Skeletal muscle satellite cell (primary cell): ENCODE data around the gene INPP5A.

ENCODE experiments used
- H3K27me3 ChIP-seq: 2 replicates; pipeline ENCODE4 v1.7.0; 2013; ENCODE audit warnings: low read length; ENCODE audit not compliant: control insufficient read depth, insufficient read depth
- H3K36me3 ChIP-seq: 2 replicates; pipeline ENCODE4 v1.7.0; 2013; ENCODE audit warnings: mild to moderate bottlenecking, control low read depth, low read length; ENCODE audit not compliant: insufficient read depth
- H3K4me1 ChIP-seq: 2 replicates; pipeline ENCODE4 v1.7.0; 2013; ENCODE audit warnings: low read length; ENCODE audit not compliant: control insufficient read depth, insufficient read depth
- H3K4me2 ChIP-seq: 2 replicates; pipeline ENCODE4 v1.7.0; 2013; ENCODE audit warnings: mild to moderate bottlenecking, low read length
- H3K4me3 ChIP-seq: 2 replicates; pipeline ENCODE4 v1.7.0; 2013; ENCODE audit warnings: low read length
- H3K9ac ChIP-seq: 2 replicates; pipeline ENCODE4 v1.7.0; 2013; ENCODE audit warnings: mild to moderate bottlenecking, low read depth, low read length, moderate library complexity
- H3K9me3 ChIP-seq: replicated peaks from 2 replicates; pipeline ENCODE4 v1.7.0; 2013; ENCODE audit warnings: mild to moderate bottlenecking, control low read depth, low read length

The INPP5A gene

DNA sequence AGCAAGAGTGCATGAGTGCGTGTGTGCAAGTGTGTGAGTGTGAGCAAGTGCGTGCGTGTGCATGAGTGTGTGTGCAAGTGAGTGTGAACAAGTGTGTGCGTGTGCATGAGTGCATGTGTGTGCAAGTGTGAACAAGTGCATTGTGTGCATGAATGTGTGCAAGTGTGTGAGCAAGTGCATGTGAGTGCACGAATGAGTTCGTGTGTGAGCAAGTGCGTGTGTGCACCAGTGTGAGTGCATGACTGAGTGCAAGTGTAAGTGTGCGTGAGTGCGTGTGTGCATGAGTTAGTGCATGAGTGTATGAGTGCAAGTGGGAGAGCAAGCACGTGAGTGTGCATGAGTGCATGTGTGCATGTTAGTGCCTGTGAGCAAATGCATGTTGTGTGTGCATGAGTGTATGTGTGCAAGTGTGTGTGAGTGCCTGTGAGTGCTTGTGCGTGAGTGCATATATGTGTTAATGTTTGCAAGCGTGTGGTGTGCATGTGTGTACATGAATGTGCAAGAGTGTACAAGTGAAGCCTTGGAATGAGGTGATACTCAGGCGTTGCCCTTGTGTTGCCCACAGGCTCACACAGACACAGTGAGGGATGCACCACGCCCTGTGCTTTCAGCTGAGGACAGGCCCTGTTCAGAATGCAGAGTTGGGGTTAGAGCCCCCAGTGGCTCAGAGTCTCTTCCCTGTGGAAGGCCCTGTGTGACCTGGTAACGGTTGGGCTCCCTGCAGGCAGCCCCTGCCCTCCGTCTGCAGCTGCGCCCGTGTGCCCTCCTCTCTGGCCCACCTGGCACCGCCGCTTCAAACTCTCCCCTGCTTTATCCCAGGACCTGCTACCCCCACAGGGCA lies 151.2 kb downstream of the INPP5A start:
- Histone ChIP-seq H3K9ac (no peak overlapping the region), H3K4me2 (no peak overlapping the region), H3K36me3 (no peaks in the 10 kb centered on the region), H3K27me3 (no peaks in the 10 kb centered on the region), H3K4me1 (peaks cover 17% of the 10 kb centered on the region), H3K9me3 (no peaks in the 10 kb centered on the region), H3K4me3 (no peak overlapping the region)

DNA sequence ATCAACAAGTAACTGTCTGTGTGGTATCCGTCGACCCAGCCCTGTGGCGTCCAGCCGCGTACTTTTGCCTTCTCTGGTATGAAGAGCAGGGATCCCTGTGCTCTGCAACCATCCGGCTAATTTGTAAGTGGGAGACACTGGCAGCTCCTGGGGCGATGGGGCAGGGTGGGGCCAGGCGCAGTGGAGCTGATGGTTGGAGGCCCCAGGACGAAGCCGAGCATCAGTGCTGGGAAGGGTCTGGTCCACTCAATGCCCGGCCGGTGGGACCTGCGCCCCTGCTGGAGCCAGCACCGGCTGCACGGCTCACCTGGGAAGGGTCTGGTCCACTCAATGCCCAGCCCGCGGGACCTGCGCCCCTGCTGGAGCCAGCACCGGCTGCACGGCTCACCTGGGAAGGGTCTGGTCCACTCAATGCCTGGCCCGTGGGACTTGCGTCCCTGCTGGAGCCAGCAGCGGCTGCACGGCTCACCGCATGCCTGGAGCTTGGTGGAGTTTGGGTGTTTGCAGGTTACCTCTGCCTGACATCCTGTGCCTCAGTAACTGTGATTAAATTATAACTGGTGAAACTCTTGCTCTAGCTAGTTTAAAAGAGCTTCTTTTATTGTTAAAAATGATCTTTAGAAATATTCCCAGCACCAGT lies 152.3 kb downstream of the INPP5A start:
- no peaks in the 10 kb centered on the region for H3K36me3 ChIP-seq
- H3K9me3 ChIP-seq: no peaks in the 10 kb centered on the region
- no peaks in the 10 kb centered on the region for H3K27me3 ChIP-seq
- peaks cover 7% of the 10 kb centered on the region for H3K4me1 ChIP-seq
- no peak overlapping the region for H3K4me3 ChIP-seq
- no peak overlapping the region for H3K4me2 ChIP-seq
- H3K9ac ChIP-seq: no peak overlapping the region

DNA sequence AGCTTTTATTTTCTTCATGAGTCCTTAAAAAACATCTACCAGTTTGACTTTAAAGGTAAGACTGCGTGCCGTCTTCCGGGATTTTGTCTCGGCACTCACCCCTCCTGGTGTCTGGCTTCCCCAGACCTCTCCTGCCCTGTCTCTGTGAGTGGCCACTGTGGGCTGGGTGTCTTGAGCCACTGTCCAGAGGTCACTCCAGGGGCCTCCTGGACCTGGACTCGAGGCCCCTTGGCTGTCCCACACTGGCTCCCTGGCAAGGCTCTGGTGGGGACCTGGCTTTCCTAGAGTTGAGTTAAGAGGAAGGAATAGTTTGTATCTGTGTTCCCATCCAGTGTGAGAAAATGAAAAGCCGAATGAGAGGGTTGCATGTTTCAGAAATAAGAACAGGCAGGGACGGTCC lies 152.8 kb downstream of the INPP5A start:
- Histone ChIP-seq H3K9ac (no peak overlapping the region), H3K27me3 (no peaks in the 10 kb centered on the region), H3K4me3 (no peak overlapping the region), H3K4me1 (peaks cover 2% of the 10 kb centered on the region), H3K36me3 (no peaks in the 10 kb centered on the region), H3K9me3 (no peaks in the 10 kb centered on the region), H3K4me2 (no peak overlapping the region)

DNA sequence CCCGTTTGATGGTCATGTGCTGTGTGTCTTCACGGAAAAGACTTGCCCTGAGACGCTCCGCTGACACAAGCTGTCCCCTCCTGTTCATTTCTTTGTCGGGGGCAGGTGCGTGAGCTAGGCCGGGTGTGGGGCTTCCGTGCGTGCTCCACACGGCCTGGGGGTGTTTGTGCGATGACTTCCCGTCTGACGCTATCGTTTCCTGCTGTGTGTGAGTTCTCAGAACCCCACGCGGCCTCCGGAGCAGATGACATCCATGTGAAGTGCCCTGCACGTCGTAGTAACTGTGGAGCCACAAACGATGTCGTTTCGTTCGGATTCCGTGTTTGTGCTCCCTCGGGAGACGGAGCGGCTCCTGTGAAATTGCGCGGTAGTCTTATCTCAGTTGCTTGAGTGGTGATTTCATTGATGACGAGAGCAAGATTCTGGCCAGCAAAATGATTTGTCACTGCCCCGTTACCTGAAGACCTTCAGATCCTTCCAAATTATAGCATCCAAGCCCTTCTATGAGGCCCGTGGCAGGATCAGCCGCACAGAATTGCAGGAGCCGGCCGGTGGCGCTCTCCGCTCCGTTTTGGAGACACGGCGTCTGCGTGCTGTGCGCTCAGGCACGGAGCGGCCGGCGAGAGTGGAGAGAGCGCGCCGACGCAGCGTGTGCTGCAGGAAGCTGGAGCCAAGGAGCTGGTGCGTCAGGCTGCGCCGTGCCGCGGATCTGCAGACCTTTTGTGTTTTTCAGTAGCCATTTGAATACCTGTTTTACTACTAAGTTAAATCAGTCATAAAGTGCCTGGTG lies 153.4 kb downstream of the INPP5A start:
- Histone ChIP-seq H3K9me3 (no peaks in the 10 kb centered on the region), H3K36me3 (no peaks in the 10 kb centered on the region), H3K4me3 (no peak overlapping the region), H3K9ac (no peak overlapping the region), H3K27me3 (no peaks in the 10 kb centered on the region), H3K4me1 (no peaks in the 10 kb centered on the region), H3K4me2 (no peak overlapping the region)

DNA sequence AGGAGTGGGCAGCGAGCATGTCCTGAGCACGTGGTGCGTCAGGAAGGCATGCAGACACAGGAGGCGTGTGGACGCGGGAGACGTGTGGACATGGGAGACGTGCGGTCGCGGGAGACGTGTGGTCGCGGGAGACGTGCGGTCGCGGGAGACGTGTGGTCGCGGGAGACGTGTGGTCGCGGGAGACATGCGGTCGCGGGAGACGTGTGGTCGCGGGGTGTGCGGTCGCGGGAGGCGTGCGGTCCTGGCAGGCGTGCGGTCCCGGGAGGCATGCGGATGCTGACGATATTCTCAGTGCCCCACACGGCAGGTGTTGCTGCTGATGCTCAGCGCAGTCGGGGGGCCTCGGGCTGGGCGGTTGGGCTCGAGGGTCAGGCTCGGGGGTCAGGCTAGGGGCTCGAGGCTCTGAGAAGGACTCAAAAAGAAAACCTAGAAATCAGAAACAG lies 154.1 kb downstream of the INPP5A start:
- Histone ChIP-seq H3K9me3 (no peaks in the 10 kb centered on the region), H3K4me3 (no peak overlapping the region), H3K4me2 (no peak overlapping the region), H3K36me3 (no peaks in the 10 kb centered on the region), H3K27me3 (no peaks in the 10 kb centered on the region), H3K9ac (no peak overlapping the region), H3K4me1 (no peaks in the 10 kb centered on the region)

DNA sequence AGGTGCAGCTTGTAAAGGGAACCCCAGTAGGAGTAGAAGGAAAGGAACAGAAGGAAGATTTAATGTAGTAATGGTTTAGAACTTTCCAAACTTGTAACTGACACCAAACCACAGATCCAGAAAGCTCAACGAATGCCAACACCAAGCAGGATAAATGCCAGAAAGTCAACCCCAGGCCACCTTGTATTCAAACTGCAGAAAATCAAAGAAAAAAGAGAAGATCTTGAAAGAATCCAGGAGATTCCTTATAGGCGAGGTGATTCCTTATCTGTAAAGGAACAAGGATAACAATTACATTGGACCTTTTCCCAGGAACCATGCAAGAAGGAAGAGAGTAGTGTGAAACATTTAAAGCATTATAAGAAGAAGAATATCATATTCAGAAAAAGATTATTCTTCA lies 154.7 kb downstream of the INPP5A start:
- no peak overlapping the region for H3K4me3 ChIP-seq
- no peaks in the 10 kb centered on the region for H3K4me1 ChIP-seq
- H3K4me2 ChIP-seq: no peak overlapping the region
- no peaks in the 10 kb centered on the region for H3K9me3 ChIP-seq
- no peaks in the 10 kb centered on the region for H3K27me3 ChIP-seq
- no peaks in the 10 kb centered on the region for H3K36me3 ChIP-seq
- H3K9ac ChIP-seq: no peak overlapping the region

DNA sequence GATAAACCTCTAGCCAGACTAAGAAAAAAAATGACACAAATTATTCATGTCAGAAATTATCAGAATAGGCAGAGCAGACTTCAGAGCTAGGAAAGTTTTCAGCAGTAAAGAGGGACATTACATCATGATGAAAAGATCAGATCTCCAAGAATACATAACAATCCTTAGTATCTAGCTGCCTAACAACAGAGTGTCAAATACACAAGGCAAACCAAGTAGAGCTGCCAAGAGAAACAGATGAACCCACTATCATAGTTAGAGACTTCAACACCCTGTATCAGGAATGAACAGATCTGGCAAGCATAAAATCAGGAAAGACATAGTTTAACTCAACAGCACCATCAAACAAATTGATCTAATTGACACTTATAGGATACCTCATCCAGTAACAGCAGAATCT lies 156.1 kb downstream of the INPP5A start:
- Histone ChIP-seq H3K36me3 (peaks cover 3% of the 10 kb centered on the region), H3K27me3 (no peaks in the 10 kb centered on the region), H3K9ac (no peak overlapping the region), H3K4me3 (no peak overlapping the region), H3K9me3 (no peaks in the 10 kb centered on the region), H3K4me2 (no peak overlapping the region), H3K4me1 (no peaks in the 10 kb centered on the region)

DNA sequence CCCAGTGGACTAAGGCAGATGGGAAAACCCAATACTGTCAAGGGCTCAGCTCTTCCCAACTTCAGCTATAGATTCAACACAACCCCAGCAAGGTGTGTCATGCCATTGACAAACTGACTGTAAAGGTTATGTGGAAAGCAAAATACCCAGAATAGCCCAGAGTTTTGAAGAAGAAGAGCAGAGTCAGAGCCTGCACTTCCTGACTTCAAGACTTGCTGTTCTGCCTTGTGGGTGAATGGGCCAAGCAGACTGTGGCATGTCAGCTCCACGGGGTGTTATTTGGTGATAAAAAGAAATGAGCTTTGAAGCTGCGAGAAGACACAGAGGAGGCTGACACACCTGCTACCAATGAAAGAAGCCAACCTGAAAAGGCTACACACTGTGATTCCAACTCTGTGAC lies 158.6 kb downstream of the INPP5A start:
- H3K9me3 ChIP-seq: no peaks in the 10 kb centered on the region
- H3K36me3 ChIP-seq: peaks cover 3% of the 10 kb centered on the region
- no peak overlapping the region for H3K9ac ChIP-seq
- H3K27me3 ChIP-seq: no peaks in the 10 kb centered on the region
- no peaks in the 10 kb centered on the region for H3K4me1 ChIP-seq
- H3K4me3 ChIP-seq: no peak overlapping the region
- no peak overlapping the region for H3K4me2 ChIP-seq

DNA sequence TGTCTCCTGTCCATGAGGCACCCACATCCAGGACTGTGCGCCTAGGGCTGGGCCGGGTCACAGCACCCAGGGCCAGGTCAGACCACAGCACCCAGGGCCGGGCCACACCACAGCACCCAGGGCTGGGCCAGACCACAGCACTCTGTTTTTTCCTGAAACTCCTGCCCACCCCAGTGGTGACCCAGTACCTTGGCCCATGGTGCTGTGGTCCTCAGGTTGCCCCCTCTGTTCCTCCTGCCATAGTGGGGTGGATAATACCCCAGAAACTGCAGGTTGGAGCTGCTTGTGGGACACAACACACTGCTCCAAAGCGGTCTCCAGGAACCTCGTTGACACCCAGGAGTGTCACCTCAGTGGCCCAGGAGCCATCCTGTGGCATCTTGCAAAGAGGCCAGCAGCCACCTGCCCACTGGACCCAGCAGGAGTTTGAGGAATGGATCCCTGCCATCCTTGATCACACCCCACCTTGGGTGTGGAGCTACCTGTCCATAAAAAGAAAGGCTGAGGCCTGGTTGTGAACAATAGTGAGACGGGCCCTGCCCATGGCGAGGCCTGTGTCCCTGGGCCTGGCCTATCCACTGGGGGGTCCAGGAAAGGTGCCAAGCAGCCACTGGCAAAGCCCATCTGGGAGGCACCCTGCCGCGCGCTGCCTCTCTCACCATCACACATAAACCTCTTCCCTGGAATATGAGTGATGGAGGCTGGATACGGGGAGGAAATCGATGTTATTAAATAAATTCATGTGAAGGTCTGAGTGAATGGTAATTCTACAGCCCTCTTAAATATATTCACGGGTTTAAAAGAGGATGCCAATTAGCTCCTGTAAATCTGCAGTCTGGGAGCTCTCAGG lies 159.4 kb downstream of the INPP5A start:
- Histone ChIP-seq H3K9me3 (no peaks in the 10 kb centered on the region), H3K27me3 (no peaks in the 10 kb centered on the region), H3K4me3 (no peak overlapping the region), H3K4me1 (no peaks in the 10 kb centered on the region), H3K36me3 (peaks cover 3% of the 10 kb centered on the region), H3K4me2 (no peak overlapping the region), H3K9ac (no peak overlapping the region)

DNA sequence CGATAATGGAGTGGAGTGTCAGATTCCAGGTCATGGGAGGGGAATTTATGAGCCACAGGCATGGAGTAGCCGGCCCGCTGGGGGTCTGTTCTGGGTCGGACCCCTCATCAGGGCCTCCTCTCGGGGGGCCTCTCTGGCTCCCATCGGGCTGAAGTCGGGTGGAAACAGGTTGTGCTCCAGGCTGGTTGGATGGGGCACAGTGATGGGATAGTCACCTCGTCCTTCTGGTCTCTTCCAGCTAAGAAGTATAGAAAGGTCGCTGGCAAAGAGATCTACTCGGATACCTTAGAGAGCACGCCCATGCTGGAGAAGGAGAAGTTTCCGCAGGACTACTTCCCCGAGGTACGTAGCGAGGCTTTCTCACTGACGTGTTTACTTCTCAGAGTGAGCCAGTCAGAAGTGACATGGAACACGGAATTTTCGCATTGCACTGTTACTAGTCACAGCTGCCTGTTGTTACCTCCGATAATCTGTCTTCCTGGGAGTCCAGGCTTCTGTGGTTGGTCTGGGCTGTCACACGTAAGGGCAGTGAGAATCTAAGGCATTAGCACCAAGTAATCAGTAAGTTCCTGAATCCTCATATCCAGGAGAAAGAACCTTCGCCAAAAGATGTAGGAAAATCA lies 160.1 kb downstream of the INPP5A start:
- H3K9ac ChIP-seq: no peak overlapping the region
- H3K9me3 ChIP-seq: no peaks in the 10 kb centered on the region
- H3K36me3 ChIP-seq: peaks cover 3% of the 10 kb centered on the region
- H3K4me3 ChIP-seq: no peak overlapping the region
- H3K4me1 ChIP-seq: no peaks in the 10 kb centered on the region
- H3K4me2 ChIP-seq: no peak overlapping the region
- H3K27me3 ChIP-seq: no peaks in the 10 kb centered on the region
